GM12872 (cell line): ENCODE results near the gene TCL1A.

Experiments used
- CTCF ChIP-seq: IDR thresholded peaks from 3 replicates; pipeline ENCODE4 v1.5.1; 2011; ENCODE audit warnings: low read depth, mild to moderate bottlenecking, low read length, moderate library complexity; ENCODE audit not compliant: insufficient read depth

Gene TCL1A

DNA sequence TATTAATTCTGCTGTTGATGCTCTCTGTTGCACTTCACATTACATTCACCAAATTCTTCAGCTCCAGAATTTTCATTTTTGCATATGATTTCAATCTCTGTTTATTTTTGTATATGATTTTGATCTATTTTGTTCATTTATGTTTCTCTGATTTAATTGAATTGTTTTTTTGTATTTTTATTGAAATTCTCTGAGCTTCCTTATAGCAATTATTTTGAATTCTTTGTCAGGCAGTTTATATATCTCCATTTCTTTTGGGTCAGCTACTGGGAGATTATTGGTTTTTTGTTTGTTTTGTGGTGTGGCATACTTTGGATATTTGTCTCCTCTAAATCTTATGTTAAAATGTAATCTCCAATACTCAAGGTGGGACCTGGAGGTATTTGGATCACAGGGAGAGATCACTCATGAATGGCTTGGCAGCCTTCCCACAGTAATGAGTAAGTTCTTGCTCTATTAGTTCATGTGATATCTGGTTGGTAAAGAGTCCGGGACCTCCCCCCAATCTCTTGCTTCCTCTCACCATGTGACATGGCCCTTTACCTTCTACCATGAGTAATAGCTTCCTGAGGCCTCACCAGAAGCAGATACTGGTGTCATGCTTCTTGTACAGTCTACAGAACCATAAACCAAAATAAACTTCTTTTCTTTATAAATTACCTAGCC, 8.7 kb upstream of the TCL1A start:
- TF ChIP-seq CTCF, result no peak

DNA sequence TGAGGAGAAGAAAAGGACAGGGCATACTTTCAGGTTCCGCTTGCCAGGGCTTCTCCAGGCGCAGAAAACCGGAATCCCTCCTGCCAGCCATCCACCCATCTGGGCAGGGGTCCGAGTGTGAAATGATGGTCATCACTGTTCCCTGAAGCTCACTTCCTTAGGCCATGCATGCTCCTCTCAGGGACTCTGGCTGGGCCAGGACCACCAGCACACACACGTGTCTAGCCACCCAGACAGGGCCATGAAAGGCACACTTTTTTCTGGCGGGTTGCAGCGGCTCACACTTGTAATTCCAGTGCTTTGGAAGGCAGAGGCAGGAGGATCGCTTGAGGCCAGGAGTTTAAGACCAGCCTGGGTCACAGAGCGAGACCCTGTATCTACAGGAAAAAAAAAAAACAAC, 1.5 kb downstream of the TCL1A start:
- no peak for TF ChIP-seq CTCF

DNA sequence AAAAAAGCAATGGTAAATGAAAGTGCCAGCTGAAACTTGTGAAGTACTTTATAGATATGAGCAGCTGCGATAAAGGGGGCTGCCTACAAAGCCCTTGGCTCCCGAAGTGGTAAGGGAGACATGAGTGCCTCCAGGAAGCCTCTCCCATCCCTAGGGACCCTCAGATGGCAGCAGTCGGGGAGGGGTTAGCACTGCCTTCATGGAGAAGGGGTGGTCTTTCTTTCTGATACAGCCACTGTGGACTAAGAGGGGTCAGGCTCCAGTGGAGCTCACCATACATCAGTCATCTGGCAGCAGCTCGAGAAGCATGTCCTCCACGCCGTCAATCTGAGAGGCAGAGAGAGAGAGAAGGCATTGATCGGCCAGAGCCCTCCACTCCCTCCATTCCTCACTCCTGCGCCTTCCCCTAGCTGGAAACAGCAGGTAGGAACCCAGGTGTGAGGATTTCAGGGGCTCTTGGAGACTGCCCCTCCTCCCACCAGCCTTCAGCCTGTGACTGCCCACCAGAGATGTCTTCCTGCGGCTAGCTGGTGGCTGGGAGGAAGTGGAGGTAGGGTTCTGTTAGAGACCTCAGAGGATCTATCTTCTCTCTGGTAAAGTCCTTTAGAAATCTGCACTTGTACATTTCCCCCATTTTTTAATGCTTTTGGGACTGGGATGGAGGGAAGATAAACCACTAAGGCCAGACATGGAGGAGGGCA, 2.3 kb downstream of the TCL1A start:
- TF ChIP-seq CTCF, result no peak

DNA sequence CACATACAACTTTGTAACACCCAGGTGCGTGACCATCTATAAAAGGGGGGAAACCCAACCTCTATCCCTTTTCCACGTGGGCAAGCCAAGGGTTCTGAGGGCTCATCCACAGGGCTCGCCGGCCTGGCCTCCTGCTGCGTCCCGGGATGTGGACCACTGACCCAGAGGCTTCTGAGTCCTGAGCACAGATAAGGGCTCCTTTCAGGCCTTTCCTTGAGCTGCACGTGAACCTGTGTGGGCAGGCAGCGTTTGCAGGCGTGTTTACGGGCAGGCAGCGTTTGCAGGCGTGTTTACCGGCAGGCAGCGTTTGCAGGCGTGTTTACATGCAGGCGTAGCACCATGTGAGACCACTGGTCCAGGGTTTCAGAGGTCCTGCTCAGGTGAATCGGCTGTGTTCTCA, 3.8 kb downstream of the TCL1A start:
- TF ChIP-seq CTCF, result no peak

DNA sequence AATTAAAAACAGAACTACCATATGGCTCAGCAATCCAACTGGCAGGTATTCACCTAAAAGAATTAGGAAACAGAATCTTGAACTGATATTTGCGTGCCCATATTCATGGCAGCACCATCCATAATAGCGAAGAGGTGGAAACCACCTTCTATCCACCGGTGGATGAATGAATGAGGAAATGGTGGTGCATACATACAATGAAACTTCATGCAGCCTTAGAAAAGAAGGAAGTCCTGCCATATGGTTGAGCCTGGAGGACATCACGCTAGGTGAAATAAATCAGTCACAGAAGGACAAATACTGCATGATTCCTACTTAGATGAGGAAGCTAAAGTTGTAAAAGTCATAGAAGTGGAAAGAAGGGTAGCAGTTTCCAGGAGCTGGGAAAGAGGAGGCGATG, 6.6 kb downstream of the TCL1A start:
- TF ChIP-seq CTCF, result no peak

DNA sequence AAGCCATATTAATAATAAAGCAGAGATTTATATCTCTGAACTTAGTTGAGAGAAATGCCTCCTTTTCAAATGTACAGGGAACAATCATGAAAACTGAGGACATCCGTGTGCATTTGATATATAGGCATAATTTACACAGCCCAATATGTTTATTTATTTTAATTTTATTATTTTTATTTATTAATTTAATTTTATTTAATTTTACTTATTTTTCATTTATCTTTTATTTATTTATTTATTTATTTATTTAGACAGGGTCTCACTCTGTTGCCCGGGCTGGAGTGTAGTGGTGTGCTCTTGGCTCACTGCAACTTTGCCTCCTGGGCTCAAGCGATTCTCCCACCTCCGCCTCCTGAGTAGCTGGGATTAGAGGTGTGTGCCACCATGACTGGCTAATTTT, 8.4 kb downstream of the TCL1A start:
- TF ChIP-seq CTCF, result no peak

DNA sequence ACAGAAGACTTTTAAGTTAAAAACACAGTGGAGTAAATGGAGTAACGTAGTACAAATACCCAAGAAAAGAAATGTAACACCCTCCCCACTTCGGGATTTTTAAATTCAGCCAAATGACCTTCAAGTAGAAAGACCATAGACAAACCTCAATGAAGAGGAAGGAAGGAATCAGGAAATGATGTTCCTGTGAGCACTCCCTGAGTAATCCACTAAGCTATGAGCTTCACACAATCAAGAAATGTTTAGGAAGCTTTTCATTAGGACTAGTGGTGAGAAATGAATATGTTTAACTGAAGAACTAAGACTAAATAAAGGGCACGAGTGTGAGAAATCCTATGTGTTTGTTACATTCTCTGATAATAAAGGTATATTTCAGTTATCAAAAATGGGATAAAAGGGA, 10.1 kb downstream of the TCL1A start:
- no peak for TF ChIP-seq CTCF
